ENCODE results near the gene DGCR8. TPM values are rescaled to one million over a fixed set of nuclear protein-coding genes. Genes with fewer than 3 reads are reported as not detected.

Gene DGCR8
- total RNA-seq, 2 experiments from 2014 or later = 35.0 to 38.8 TPM

- CTCF ChIA-PET = interaction anchor here (1.2 kb wide), 1 partner anchor 9 kb away, joined by 3 read pairs; no protein-coding TSS in a partner anchor
- no peak overlapping the region for H3K4me3 Mint-ChIP-seq
- TF ChIP-seq, protein P1, sequence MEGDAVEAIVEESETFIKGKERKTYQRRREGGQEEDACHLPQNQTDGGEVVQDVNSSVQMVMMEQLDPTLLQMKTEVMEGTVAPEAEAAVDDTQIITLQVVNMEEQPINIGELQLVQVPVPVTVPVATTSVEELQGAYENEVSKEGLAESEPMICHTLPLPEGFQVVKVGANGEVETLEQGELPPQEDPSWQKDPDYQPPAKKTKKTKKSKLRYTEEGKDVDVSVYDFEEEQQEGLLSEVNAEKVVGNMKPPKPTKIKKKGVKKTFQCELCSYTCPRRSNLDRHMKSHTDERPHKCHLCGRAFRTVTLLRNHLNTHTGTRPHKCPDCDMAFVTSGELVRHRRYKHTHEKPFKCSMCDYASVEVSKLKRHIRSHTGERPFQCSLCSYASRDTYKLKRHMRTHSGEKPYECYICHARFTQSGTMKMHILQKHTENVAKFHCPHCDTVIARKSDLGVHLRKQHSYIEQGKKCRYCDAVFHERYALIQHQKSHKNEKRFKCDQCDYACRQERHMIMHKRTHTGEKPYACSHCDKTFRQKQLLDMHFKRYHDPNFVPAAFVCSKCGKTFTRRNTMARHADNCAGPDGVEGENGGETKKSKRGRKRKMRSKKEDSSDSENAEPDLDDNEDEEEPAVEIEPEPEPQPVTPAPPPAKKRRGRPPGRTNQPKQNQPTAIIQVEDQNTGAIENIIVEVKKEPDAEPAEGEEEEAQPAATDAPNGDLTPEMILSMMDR (IDR thresholded peaks at IDR 0.05) = no peak
- H3K27me3 Mint-ChIP-seq = no peaks in the 10 kb centered on the region
- H3K36me3 Mint-ChIP-seq (ENCODE audit: low read depth) = peaks cover 3% of the 10 kb centered on the region
- intact Hi-C loops (cut with micrococcal nuclease) = no loop called here
- DNase-seq (no peak), ATAC-seq (no peak)
- POLR2A ChIA-PET = interaction anchor here (0.9 to 1.8 kb wide), 2 partner anchors 14 to 20 kb away, joined by 3 to 4 read pairs; no protein-coding TSS in a partner anchor
- H3K27ac Mint-ChIP-seq = no peak overlapping the region
- no peaks in the 10 kb centered on the region for H3K9me3 Mint-ChIP-seq
- peaks cover 34% of the 10 kb centered on the region for H3K4me1 Mint-ChIP-seq (ENCODE audit: low read depth)
Measured at GRCh38 chr22:20137671-20138416, 57.8 kb downstream of the DGCR8 start.

DNA sequence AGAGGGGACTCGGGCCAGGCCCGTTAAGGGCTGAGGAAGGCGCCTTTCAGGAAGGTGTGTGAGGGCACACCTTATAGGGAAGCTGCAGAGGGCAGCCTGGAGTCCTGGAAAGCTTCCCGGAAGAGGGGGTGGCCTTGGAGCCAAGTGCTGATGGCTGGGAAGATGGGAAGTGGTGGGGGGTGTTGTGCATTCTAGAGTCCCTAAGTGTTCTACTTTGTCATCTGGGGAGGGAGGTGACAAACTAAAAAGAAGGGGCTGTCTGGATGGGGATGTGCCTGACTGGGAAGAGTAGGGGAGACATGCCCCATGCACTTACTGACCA is 58.3 kb downstream of the DGCR8 start:
- CTCF ChIA-PET = no interaction called here
- DNase-seq = no peak
- peaks cover 3% of the 10 kb centered on the region for H3K36me3 Mint-ChIP-seq (ENCODE audit: low read depth)
- no peak overlapping the region for H3K27ac Mint-ChIP-seq
- POLR2A ChIA-PET = no interaction called here
- H3K27me3 Mint-ChIP-seq = no peaks in the 10 kb centered on the region
- no peak overlapping the region for H3K4me3 Mint-ChIP-seq
- intact Hi-C loops (cut with micrococcal nuclease) = no loop called here
- no peaks in the 10 kb centered on the region for H3K9me3 Mint-ChIP-seq
- H3K4me1 Mint-ChIP-seq (ENCODE audit: low read depth) = peaks cover 29% of the 10 kb centered on the region
- ATAC-seq = no peak
- TF ChIP-seq, protein P1 (IDR thresholded peaks at IDR 0.05) = no peak

GRCh38 chr22:20138868-20139267 is 58.8 kb downstream of the DGCR8 start:
- H3K36me3 Mint-ChIP-seq (ENCODE audit: low read depth) = peaks cover 3% of the 10 kb centered on the region
- no peak for DNase-seq
- ChIA-PET CTCF (no interaction called here), POLR2A (no interaction called here)
- no peak overlapping the region for H3K27ac Mint-ChIP-seq
- intact Hi-C loops (cut with micrococcal nuclease) = no loop called here
- no peak for ATAC-seq
- peaks cover 25% of the 10 kb centered on the region for H3K4me1 Mint-ChIP-seq (ENCODE audit: low read depth)
- H3K9me3 Mint-ChIP-seq = no peaks in the 10 kb centered on the region
- H3K27me3 Mint-ChIP-seq = no peaks in the 10 kb centered on the region
- TF ChIP-seq, protein P1 (IDR thresholded peaks at IDR 0.05) = no peak
- H3K4me3 Mint-ChIP-seq = no peak overlapping the region

- ATAC-seq = no peak
- Mint-ChIP-seq H3K9me3 (no peaks in the 10 kb centered on the region), H3K27me3 (no peaks in the 10 kb centered on the region), H3K27ac (no peak overlapping the region), H3K36me3 (ENCODE audit: low read depth) (peaks cover 3% of the 10 kb centered on the region), H3K4me1 (ENCODE audit: low read depth) (peaks cover 18% of the 10 kb centered on the region), H3K4me3 (no peak overlapping the region)
- ChIA-PET CTCF (no interaction called here), POLR2A (no interaction called here)
- DNase-seq = no peak
- TF ChIP-seq, protein P1 (IDR thresholded peaks at IDR 0.05) = no peak
- intact Hi-C loops (cut with micrococcal nuclease) = no loop called here
Measured at GRCh38 chr22:20139391-20140106, 59.5 kb downstream of the DGCR8 start.

- TF ChIP-seq, protein P1 (IDR thresholded peaks at IDR 0.05) = no peak
- CTCF ChIA-PET = no interaction called here
- POLR2A ChIA-PET = no interaction called here
Measured at GRCh38 chr22:20140107-20140445, 60.0 kb downstream of the DGCR8 start.

More at GRCh38 chr22:20140107-20140445, 60.0 kb downstream of the DGCR8 start:
- ATAC-seq = no peak
- no peak for DNase-seq
- peaks cover 3% of the 10 kb centered on the region for H3K36me3 Mint-ChIP-seq (ENCODE audit: low read depth)
- peaks cover 17% of the 10 kb centered on the region for H3K4me1 Mint-ChIP-seq (ENCODE audit: low read depth)
- intact Hi-C loops (cut with micrococcal nuclease) = no loop called here
- H3K9me3 Mint-ChIP-seq = no peaks in the 10 kb centered on the region
- H3K27me3 Mint-ChIP-seq = no peaks in the 10 kb centered on the region
- no peak overlapping the region for H3K27ac Mint-ChIP-seq
- H3K4me3 Mint-ChIP-seq = no peak overlapping the region
